ENCODE results near the gene TXNDC16.
A peak's percentile ranks its signal among the peaks of the same experiment; 100 is the strongest.
"Not testable (repeated sequence)": the region's sequence is repeated elsewhere in the genome, so short reads cannot be mapped to it uniquely, and the experiment has no call there.

TXNDC16 gene, protein sequence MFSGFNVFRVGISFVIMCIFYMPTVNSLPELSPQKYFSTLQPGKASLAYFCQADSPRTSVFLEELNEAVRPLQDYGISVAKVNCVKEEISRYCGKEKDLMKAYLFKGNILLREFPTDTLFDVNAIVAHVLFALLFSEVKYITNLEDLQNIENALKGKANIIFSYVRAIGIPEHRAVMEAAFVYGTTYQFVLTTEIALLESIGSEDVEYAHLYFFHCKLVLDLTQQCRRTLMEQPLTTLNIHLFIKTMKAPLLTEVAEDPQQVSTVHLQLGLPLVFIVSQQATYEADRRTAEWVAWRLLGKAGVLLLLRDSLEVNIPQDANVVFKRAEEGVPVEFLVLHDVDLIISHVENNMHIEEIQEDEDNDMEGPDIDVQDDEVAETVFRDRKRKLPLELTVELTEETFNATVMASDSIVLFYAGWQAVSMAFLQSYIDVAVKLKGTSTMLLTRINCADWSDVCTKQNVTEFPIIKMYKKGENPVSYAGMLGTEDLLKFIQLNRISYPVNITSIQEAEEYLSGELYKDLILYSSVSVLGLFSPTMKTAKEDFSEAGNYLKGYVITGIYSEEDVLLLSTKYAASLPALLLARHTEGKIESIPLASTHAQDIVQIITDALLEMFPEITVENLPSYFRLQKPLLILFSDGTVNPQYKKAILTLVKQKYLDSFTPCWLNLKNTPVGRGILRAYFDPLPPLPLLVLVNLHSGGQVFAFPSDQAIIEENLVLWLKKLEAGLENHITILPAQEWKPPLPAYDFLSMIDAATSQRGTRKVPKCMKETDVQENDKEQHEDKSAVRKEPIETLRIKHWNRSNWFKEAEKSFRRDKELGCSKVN

DNA sequence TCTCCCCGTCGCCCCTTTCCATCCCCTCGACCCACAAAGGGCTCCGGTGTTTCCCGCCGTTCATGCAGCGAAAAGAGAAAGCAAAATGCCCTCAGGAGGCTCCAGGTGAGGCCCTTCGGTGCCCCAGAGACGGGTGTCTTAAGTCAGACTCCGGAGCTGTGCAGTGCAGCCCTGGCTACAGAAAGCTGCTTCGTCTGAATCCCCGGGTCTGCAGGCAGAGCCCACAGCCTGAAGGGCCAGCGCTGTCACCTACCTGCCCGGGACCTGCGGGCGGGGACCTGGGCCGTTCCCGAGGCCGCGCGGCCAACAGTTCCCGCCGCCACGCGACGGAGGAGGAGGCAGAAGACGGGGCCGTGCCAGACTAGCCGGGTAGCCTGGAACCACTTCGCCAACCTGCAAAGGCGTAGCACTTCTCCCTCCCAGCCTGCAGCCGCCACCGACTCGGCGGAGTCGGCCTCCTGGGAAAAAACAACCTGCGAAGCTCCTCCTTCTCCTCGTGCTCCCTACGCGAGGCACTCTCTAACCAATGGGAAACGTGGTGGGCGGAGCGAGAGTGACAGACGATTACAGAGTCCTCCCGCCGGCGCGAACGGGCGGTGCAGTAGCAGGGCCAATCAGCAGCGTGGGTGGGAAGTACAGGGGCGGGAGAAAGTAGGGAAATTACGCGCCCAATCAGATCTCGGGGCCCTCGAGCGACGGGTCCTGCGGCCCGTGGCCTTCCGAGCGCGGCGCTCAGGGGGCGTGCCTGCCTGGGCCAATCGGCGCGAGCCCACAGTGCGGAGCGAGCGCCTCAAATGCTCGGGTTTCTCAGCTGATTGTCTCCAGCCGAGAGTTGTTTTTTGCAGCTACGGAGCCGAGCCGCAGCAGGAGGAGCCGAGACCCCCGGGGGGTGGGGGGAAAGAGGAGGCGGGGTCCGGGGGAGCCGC is at the start of gene TXNDC16, which contains the start of gene GPR137C:
Gene TXNDC16, minus strand, starts transcription at position 443 of the 926 bp plus-strand sequence. CDS start 8,948 bp downstream, outside the sequence.
Gene GPR137C, plus strand, starts transcription at position 774 of the 926 bp plus-strand sequence. CDS start 312 bp downstream, outside the sequence.
- DNase-seq (ENCODE audit: low read depth, low spot score): peak; percentile 98

DNA sequence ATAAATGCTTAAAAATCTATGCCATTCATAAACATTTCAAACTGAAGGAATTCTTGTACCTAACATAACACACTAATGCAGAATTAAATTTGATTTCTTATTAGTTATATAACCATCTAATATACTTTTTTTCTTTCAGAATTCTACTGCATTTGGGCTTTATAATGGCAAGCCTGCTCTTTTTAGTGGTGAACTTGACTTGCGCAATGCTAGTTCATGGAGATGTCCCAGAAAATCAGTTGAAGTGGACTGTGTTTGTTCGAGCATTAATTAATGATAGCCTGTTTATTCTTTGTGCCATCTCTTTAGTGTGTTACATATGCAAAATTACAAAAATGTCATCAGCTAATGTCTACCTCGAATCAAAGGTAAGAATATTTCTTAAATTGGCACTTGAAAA is 47.7 kb upstream of the TXNDC16 start:
- no peak for DNase-seq (ENCODE audit: low read depth, low spot score)

DNA sequence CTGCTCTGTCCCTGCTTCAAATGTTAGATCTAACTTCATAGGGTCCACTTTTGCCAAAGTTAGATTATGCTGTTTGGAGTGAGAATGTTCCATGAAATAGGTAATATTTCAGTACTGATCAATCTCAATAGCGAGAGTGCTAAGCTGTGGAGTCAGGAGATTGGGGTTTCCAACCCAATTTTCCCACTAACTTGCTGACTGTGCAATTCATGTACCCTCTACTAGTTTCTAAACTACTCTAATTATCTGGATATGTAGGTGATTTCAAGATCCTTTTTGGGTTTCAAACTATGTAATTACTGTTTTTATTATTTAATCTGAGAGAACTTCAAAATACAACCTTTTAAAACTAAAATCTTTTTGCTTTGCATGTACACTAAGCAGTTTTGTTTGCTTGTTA is 46.3 kb upstream of the TXNDC16 start:
- DNase-seq (ENCODE audit: low read depth, low spot score): no peak

DNA sequence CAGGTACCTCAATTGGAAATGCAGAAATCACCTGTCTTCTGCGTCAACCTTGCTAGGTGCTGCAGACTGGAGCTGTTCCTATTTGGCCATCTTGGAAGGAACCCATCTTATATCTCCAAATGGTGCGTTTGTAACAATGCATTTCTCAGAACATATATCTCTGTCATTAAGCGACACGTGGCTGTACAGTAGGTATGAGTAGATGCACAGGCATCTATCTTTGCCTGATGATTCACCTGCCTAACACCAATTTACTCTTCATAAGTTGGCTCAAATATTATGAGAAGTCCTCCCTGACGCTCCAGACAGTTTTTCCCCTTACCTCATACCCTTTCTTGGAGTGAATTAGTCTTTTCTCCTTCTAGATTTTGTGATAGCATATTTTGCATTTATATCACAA is 44.6 kb upstream of the TXNDC16 start:
- no peak for DNase-seq (ENCODE audit: low read depth, low spot score)

DNA sequence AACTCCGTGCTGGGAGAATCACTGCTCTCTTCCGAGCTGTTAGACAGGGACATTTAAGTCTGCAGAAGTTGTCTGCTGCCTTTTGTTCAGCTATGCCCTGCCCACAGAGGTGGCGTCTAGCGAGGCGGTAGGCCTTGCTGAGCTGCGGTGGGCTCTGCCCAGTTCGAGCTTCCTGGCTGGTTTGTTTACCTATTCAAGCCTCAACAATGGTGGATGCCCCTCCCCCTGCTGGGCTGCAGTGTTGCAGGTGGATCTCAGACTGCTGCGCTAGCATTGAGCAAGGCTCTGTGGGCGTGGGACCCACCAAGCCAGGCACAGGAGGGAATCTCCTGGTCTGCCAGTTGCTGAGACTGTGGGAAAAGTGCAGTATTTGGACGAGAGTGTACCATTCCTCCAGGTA is 44.0 kb upstream of the TXNDC16 start:
- DNase-seq (ENCODE audit: low read depth, low spot score): no peak

DNA sequence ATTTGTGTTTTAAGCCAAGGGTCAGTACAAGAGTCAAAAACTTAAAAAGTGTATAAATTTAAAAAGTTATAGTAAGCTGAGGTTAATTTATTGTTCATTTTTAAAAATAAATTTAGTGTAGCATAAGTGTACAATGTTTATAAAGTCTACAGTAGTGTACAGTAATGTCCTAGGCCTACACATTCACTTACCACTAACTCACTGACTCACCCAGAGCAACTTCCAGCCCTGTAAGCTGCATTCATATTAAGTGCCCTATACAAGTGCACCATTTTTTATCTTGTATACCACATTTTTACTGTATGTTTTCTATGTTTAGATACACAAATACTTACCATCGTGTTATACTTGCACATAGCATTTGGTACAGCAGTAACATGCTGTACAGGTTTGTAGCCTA is 38.0 kb upstream of the TXNDC16 start:
- DNase-seq (ENCODE audit: low read depth, low spot score): no peak

DNA sequence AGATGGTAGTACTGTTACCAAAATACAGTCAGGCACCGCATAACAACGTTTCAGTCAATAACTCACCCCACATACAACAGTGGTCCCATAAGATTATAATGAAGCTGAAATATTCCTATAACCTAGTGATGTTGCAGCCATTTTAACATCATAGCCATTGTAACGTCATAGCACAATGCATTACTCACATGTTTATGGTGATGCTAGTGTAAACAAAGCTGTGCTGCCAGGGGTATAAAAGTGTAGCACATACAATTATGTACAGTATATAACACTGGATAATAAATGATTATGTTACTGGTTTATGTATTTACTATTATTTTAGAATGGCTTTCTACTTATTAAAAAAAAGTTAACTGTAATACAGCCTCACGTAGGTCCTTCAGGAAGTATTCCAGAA is 37.3 kb upstream of the TXNDC16 start:
- no peak for DNase-seq (ENCODE audit: low read depth, low spot score)

DNA sequence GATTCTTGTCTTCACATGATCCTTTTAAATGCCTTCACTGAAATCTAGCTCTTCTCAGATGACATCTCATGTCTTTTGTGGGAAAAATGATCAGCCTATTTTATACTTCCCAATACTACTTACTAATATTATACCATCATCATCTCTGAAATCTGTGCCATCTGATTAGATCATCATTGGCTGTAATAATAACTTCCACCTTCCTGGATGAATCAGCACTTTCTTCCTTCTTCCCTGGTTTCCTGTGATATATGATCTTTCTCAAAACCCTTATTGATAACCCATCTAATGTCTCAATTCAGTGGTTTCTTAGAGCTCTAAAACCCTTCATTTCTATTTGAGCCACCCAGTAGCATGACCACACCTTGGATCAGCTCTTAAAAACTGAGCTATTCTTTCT is 31.2 kb upstream of the TXNDC16 start:
- DNase-seq (ENCODE audit: low read depth, low spot score): no peak

DNA sequence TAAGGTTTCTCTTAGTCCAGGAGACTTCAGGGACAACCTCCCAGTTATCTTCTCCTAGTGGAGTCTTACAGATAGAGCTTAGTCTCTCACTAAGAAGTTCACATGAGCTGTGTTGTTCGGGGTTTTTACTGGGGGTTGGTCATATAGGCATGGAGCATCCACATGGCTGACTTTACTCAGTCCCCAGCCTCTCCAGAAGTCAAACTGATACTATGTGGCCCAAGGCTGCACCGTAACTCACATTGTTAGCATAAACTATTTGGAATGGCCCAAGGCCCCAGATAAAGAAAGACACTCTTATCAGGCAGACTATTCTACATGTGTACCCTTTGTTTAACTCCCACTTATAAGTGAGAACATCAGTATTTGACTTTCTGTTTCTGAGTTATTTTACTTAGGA is 23.6 kb upstream of the TXNDC16 start:
- DNase-seq (ENCODE audit: low read depth, low spot score): no peak

DNA sequence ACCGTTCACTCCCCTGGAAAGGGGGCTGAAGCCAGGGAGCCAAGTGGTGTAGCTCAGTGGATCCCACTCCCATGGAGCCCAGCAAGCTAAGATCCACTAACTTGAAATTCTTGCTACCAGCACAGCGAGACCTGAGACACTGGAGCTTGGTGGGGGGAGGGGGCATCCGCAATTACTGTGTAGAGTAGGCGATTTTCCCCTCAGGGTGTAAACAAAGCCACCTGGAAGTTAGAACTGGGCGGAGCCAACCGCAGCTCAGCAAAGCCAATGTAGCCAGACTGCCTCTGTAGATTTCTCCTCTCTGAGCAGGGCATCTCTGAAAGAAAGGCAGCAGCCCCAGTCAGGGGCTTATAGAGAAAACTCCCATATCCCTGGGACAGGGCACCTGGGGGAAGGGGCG is 16.1 kb upstream of the TXNDC16 start:
- DNase-seq (ENCODE audit: low read depth, low spot score): not testable (repeated sequence)

DNA sequence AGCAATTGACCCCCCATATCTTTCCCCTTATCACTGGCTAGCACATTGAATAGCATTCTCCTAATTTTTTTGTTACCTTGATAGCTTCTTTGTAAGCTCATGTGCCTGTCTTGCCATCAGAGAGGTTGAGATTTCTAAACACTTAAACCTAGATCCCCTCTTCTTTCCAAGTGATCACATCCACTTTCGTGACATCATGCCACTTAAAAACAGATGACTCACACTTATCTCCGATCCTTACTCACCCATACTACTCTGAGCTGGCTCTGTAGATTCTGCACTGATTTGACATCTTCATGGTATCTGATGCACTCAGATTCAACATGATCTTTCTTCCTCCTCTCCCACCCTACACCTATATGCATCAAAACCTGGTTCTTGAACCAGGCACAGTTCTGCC is 10.8 kb upstream of the TXNDC16 start:
- no peak for DNase-seq (ENCODE audit: low read depth, low spot score)

DNA sequence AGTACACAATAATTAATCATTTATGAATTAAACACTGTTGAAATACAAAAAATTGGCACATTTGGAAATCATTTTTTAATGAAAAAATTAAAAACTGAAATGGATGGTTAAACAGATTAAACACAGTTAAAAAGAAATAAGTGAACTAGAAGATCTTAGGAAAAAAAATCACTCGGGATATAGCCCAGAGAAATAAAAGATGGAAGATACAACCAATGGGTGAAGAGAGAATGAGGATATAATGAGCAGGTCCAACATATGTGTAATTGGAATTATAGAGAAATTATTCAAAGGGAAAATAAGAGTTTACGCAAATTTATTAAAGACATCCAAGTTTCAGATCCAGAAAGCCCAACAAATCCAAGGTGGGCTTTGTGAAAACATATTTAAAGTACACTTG is 6.4 kb upstream of the TXNDC16 start:
- no peak for DNase-seq (ENCODE audit: low read depth, low spot score)

DNA sequence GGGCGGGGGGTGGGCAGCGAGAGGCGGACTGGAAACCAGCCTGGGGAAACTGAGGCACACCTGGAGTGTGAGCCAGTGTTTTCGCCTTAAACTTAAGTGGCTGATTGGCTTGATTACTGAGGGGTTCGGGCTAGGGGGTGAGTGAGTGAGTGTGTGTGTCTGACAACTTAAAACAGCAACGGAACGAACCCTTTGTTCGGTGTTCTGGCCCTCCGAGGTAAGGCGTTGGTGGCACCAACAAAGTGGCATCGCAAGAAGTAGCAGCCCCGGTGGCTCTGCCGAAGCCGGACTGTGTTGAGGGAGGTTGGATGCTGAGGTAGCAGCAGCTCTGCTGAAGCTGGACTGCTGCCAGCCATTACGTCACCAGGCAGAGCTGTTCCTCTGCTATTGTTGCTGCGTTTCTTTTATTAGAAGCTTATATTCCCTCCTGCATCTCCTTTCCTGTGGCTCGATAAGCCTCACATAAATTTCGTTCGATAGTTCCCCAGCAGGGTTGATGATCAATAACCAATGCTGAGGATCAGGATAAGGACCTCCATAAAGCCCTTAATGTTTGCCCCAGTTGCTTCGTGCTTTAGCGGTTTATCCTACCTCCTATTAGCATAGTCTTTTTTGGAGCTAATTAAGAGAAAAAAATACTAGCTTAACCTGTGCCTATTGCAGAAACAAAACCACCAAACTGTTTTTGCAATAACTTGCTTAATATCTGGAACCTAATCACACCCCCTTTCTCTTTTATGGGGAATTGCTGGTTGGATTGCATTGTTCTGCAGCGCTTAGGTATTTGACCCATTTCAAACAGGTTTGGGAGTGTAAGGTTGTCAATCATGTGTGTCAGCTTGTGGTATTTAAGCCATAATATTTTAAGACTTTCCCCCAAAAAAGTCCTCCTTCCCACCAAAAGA is 1.6 kb upstream of the TXNDC16 start:
- DNase-seq (ENCODE audit: low read depth, low spot score): peak; percentile 62

DNA sequence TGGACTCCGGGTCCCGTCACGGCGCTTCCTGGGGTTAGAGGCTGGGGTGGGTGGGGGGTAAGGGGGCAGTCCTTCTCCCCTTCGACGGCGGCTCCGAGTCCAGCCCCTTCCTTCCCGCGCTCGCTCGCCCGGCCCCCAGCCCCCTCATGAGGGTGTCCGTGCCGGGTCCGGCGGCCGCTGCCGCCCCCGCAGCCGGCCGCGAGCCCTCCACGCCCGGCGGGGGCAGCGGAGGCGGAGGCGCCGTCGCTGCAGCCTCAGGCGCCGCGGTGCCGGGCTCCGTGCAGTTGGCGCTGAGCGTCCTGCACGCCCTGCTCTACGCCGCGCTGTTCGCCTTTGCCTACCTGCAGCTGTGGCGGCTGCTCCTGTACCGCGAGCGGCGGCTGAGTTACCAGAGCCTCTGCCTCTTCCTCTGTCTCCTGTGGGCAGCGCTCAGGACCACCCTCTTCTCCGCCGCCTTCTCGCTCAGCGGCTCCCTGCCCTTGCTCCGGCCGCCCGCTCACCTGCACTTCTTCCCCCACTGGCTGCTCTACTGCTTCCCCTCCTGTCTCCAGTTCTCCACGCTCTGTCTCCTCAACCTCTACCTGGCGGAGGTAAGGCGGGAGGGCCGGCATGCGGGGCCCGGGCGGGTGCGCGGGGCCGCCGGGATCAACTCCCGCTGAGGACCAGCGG is 831 bp upstream of the TXNDC16 start:
- DNase-seq (ENCODE audit: low read depth, low spot score): no peak

DNA sequence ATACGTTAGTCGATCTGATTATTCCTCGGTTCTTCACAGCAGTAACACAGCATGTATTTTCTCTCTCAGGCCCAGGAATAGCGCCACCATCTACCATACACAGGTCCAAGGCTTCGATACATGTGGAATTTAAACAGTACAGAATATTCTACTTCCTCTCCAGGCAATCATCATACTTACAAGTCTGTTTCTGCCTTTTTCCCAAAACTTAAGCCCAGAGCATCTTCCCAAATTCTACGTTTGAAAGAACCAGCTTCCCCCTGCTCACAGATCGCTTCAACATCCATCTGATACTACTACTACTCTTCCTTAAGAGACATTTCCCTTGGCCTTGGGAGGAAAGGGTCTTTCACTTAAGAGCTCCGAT is 626 bp downstream of the TXNDC16 start:
- DNase-seq (ENCODE audit: low read depth, low spot score): no peak

DNA sequence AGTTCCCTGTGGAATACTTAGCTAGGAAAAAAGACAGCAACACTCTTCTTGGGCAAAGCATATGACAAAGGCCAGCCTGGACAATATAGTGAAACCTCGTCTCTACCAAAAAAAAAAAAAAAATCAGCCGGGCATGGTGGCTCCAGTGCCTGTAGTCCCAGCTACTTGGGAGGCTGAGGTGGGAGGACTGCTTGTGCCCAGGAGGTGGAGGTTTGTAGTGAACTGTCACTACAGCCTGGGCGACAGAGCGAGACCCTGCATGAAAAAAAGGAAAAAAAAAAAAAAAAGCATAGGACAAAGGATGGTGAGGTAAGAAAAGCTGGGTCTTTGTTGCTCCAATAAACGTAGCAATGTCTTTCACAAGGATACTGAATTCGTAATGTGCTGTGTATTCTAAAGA is 1.1 kb downstream of the TXNDC16 start:
- DNase-seq (ENCODE audit: low read depth, low spot score): no peak

DNA sequence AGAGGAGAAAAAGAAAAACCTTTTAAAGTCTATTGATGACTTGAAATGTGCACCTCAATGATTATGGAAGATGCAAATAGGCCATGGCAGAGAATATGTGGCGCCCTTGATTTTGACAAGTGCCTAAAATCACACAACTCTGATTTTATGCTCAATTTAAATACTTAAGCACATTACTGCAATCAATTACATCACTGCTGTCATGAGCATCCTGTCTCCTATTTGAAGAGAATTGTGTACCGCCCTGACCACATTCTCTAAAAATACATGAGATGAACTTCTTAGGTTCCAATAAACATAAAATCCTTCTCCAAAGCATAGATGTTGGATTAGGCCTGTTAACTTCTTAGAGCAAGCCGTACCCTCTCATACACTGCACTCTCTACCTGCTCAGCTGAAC is 1.6 kb downstream of the TXNDC16 start:
- DNase-seq (ENCODE audit: low read depth, low spot score): no peak

DNA sequence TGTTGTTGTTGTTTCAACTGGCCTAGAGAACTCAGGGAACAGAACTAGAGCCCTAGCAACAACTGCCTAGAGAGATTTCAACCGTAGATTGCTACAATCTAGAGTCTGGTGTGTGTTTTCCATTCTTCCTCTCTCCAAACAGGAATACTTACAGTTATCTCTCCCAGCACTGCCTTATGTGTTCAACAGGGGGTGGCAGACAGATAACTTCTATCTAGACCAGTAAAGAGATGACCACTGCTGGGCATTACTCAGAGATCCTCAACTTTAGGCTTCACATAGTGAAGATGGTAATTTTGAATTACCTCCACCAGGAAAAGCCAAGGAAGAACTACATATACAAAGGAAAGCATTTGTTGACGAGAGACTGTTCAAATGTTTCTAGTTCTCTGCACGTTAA is 4.8 kb downstream of the TXNDC16 start:
- DNase-seq (ENCODE audit: low read depth, low spot score): no peak

DNA sequence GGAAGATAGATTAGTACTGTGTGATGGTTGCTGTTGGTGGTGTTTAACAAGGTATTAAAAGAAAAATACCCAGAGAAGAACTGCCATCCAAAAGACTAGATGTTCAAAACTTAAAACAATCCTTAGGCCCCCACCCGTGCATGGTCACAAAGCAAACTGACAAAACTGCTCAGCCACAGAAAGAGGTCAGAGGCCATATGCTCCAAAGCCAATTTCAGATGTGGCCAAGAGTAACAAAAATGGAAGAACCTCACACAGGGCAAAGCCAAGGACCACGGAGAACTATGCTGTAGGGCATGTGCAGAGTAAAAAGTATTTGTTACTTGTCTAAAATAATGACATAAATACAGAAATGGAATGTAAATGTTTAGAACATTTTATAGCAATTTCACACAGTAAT is 5.3 kb downstream of the TXNDC16 start:
- DNase-seq (ENCODE audit: low read depth, low spot score): no peak

DNA sequence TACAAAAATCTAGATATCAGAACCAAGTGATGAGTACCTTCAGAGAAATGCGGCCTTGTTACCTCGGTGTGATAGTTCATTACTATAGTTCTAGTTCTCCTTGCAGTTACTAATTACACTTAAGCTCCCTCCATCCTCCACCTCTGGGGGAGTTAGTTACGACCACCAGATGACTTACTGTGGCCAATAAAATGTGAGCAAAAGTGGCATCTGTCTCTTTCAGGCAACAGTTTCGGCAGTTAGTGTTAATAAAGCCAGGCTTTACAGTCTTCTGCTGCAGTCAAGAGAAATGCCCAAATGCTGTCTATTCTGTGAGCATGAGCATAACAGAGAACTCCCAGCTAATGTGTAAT is 6.0 kb downstream of the TXNDC16 start:
- DNase-seq (ENCODE audit: low read depth, low spot score): no peak
